Eye (tissue), 1 donor: ENCODE results near the gene NES.

Experiments used
- DNase-seq: peaks from one replicate; pipeline ENCODE4 v3.0.0-alpha.2; 2015

The NES gene

DNA sequence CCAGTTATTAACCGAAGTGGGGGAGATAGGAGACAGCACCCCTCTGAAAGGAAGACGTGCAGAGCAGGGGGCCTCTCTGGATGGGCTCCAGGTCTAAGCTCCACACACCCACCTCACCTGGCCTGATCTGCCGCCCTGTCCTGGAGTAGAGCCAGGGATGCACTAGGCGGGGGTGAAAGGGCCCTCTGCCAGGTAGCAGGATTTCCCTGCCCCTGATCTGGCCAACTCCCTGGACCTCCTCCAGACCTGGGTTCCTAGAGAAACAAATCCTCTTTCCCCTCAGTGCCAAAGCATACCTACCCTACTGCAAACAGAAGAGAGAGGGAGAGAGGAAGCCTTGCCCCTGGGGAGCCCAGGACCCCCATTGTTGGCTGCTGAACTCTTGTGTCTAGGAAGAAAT lies 26.1 kb upstream of the NES start:
- no peak for DNase-seq

DNA sequence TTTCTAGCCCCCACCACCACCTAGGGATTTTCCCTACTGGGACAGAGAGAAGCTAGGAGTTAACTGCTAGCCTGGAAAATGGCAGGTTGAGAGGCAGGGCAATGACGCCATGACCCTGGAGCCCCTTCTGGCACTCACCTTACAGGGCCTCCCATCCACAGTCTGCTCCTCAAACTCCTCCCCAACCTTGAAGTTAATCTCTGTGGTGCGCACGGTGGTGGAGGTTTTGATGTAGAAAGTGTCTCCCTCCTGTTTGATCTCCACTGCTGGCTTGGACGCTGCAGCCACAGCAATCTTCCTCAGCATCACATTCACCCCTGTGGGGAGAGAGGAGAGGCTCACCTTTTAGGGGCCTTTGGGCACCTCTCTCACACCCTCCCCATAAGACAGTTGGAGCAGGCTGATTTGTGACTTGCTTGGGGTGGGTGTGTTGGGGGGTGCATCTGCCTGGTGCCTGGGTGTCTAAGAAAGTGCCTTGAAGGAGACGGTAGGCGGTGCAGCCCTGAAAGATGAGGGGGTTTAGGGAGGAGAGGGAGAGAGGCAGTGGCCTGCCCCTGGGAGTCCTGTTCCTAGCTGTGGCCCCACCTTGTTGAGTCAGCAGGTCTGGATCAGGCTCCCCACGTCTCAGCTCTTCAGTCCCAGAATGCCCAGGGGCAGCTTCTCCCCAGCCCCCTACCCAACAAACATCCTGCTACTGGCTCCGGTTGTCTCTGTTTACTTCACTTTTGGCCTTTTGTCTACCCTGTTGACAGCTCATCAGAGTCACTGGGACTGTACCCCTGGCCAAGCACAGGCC lies 23.7 kb upstream of the NES start:
- DNase-seq, result no peak

DNA sequence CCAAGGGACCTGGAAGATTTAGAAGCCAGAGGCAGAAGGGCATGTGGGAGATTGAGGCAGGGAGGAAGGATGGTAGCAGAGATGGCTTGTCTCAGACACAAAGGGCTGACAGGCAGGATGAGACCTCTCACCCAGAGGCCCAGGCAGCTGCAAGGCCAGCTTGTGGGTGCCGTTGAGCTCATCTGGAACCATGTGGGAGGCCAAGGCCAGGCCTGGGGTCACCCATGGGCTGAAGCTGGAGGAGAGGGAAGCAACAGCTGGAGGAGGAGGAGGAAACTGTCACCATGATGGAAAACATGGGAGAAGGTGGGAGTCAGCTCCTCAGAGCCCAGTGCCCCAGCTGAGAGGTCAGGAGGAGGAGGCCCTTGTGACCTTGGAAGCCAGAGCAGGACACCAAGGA lies 21.8 kb upstream of the NES start:
- no peak for DNase-seq

- no peak for DNase-seq
Measured at GRCh38 chr1:156697481-156697880, 20.3 kb upstream of the NES start.

- no peak for DNase-seq
Measured at GRCh38 chr1:156696755-156697154, 19.5 kb upstream of the NES start.

DNA sequence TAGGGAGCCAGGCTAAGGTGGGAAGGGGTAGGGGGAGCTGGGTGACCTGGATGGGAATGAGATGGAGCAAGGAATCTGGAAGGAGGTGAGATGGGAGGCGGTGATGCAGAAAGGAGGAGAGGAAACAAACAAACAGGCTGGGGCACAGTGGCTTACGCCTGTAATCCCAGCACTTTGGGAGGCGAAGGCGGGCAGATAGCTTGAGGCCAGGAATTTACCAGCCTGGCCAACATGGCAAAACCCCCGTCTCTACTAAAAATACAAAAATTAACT lies 17.4 kb upstream of the NES start:
- no peak for DNase-seq

DNA sequence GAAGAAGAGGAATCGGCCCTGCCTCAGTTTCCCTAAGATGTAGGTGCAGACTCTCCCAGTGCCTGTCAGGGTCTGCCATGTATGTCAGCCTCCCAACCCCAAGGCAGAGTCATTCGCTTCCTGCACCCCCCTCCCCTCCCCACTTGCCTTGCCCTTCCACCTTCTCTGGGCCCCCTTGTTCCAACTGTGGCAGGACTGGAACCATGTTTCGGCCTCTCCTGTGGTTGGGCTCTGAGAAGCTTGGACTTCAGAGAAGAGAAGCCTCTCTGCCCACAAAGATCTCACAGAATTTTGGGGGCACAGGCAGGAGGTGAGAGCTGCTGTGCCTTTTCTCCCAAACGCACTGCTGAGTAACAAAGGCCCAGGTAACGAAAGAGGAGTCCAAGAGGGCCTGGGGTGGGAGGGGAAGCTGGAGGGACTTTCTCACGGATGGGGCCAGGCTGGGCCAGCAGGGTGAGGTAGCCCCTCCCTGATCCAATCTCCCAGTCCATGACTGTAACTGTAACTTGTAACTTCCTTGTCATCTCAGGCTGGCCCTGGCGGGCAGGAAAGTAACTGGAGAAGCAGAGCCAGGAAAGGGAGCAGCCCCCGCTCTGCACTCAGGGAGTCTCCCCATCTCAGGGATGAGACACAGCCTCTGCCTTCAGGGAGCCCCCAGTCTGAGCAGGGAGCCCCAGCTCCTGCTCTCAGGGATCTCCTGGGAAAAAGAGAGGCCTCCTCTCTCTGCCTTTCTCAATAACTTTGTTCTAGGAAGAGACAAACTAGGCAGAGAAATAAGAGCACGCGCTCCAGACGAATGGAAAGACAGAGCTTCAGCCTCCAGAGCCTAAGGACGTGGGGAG lies 16.9 kb upstream of the NES start:
- no peak for DNase-seq

GRCh38 chr1:156692925-156693847 lies 16.0 kb upstream of the NES start:
- peak; percentile 77 for DNase-seq

DNA sequence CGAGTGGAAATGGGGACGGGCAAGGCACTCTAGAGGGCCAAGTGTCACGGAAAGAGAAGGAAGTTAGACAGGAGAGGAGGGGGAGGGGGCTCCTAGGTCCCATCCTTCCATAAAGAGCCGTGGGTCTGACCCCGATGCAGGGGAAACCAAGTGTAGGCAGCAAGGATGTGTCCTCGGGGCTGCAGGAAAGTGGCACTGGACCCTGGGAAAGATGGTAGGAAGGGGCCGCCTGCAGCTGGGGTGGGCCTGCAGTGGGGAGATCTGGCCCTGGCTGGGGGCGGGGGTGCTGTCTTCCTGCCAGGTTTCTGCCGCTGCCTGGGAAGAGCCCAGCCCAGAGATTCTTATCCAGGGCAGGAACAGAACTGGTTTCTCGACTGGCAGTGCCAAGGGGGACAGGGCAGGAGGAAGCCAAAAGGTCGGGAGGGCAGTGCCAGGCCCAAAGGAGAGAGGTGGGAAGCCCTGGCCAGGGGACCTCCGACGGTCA lies 15.3 kb upstream of the NES start:
- peak; percentile 42 for DNase-seq

DNA sequence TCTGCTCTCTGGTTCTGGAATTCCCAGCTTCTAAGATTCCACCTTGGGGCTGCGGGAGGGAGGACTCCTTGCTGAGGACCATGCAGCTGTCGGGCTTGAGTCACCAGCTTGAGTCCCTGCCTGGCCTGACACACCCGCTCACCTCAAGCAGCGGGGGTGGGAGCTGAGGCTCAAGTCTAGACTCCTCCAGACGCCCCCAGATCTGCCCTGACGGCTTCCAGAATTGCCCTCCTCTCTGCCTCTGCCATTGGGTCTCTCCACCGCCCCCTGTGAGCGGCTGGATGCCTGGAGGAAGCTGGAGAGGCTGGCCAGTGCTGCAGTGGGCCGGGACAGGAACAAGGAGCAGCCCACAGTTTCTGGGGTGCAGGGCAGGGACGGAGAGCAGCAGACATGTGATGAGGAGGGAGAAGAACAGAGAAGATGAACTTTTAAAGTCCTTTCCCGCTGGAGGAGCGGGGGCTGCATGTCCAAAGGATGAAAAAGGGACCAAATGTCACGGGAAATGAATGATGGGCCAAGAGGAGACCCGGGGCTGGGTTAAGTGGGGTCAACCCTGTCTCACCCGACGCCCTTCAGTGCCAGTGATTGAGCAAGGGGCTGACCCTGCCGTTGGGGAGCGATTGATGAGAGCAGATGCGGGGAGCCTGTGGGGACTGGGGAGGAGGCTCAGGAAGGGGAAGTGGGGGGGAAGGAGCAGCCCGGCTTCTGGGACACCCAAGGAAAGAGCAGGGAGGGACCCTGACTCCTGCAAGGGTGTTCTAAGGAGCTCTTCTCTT lies 14.6 kb upstream of the NES start:
- DNase-seq, result peak; percentile 50

DNA sequence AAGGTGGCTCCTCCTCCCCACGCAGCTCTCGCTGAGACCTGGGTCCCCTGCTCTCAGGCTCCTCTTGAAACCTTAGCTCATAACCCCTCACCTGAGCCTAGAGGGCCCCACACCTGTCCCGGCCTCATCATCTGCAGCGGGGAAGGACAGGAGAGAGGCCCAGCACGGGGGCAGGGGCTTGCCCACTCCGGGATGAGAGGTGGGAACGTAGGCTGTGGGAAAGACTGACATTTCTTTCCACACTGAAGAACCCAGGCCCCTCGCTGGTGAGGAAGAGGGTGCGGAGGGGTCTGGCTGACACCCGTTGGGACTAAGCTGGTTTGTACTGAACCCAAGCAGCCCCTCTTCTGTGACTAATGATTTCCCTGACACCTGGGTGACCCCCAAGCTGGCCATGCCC lies 14.0 kb upstream of the NES start:
- DNase-seq, result no peak

GRCh38 chr1:156690675-156691036 lies 13.4 kb upstream of the NES start:
- no peak for DNase-seq

GRCh38 chr1:156689953-156690674 lies 12.9 kb upstream of the NES start:
- DNase-seq, result peak; percentile 75

DNA sequence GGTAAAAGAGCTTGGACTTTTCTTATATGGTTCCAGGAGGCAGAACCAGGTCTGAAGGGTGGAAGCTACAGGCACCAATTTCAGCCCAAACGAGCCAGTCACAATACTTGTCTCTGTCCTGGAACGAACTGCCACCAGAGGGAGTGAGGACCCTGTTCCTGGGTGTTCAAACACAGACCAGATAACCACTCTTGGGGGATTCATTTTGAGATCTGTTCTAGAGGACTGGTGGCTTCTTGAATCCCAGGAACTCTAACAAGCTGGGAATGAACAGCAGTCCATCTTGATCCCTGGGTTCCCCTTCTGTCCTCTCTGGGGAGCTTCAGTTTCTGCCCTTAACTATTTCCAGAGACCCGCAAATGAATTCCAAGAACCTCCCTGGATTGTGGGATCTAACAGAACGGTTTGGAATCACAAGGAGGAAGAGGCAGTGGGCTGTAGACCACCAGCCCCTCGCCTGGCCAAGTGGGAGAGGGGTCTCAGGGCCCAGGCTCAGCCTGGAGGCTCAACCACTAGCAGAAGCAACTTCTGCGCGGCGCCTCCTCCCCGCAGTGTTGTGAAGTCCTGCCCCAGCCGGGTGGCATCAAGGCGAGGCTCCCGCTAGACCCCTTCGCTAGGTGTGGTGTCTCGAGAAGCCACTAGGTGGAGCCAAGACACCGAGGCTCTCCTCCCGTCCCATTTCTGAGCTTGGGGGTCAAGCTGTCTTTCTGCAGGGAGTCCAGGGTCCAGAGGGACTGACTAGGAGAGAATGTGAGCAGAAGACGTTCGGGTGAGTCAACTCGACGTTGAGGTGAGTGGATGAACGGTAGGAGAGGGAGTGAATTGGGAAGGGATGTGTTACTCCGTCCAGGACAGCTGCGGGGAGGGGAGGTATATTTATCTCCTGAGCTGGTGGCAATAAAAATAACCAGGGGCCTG lies 12.1 kb upstream of the NES start:
- peak; percentile 96 for DNase-seq

DNA sequence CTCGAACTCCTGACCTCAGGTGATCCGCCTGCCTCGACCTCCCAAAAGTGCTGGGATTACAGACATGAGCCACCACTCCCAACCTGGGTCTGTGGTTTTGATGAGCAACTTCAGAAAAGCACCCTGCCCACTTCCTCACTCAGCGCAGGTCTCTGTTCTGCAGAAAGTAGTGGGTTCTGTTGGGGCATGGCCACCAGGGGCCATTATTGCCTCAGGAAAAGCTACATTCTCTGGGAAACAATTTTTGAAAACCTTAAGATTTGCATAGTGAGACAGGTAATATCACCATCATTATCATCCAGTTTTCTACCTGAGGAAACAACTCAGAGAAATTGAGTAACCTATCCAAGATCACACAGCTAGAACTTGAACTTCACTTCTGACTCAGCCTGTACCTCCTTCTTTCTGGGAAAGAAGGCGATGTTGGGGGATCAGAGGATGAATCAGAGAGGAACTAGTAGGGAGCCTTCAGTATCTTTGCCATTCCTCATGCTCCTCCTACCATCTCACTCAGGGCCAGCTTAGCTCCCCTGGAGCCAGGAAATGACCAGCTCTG lies 7.1 kb upstream of the NES start:
- DNase-seq, result no peak

DNA sequence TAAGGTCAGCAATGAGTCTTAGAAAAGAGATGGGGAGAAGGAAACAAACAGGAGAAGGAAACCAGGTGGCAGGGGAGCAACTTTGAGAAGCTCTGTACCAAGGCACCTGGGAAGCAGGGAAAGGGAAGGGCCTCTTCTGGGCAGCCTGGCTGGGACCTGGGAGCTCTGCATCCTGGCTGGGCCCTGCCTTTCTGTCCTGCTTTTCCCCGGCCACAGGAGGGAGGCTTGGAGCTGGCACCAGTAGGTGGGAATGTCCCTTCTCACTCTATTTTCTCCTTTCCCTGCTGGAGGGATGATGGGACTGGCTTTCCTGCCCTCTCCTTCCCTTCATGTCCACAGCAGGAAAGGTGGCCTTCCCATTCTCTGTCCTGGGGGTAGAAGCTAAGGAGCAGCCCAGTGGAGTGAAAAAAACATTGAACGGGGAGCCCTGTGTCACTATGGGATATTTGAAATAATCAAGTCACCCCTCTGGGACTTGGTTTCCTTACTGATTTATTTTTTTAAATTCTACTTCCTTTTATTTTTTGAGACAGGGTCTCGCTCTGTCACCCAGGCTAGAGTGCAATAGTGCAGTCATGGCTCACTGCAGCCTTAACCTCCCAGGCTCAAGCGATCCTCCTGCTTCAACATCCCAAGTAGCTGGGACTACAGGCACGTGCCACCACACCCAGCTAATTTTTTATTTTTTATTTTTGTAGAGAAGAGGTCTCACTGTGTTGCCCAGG lies 5.1 kb upstream of the NES start:
- no peak for DNase-seq

DNA sequence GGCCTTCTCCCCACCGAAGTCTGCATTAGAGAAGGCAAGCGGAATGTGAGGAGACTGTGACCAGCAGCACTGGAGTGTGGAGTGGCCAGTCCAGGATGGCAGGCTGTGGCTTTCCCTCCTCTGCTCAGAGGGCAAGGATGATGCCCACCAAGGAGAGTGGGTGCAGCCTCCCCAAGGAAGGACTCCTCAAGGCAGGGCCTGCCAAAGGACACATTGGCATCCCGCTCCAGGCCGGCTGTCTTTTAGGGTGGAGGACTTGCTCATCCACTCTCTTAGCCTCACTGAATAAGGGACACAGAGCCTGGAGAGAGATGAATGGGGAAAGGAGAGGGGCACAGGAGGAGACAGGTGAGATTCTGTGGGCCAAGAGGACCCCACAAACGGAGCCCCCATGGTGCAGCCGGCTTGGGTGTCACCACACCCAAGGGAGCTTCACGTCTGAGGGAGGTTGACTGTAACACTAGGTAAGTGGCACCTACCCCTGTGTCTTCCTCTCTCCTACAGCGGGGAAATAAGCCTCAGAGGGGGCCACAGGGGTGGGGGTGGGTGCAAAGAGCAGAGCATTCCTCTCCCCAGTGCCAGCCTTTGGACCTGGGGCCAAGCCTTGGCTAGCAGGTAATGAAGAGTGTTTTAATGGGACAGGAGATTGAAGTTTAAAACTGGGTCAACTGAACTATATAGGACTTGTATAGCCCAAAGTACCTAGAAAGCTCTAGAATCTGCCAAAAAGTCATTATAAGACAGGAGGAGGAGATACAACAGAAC lies 4.2 kb upstream of the NES start:
- DNase-seq, result no peak

DNA sequence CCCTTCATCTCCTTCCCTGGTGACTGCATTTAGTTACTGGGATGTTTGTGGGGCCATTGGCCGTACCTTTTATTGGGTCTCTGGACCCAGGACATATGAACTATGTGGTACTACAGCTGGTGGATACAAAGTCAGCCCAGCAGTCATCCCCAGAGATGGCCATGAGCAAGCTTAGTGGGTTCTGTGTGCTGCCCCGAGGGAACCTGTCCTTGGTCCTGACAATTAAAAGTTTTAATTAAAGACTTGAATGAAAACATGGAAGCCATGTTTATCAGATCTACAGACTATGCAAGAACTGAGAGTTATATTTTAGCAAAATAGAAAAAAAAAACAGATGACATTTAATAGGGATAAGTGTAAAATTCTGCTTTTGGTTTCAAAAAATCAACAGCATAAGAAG lies 2.8 kb upstream of the NES start:
- DNase-seq, result no peak
